ENCODE results near the gene EFNA1.

Gene EFNA1

DNA sequence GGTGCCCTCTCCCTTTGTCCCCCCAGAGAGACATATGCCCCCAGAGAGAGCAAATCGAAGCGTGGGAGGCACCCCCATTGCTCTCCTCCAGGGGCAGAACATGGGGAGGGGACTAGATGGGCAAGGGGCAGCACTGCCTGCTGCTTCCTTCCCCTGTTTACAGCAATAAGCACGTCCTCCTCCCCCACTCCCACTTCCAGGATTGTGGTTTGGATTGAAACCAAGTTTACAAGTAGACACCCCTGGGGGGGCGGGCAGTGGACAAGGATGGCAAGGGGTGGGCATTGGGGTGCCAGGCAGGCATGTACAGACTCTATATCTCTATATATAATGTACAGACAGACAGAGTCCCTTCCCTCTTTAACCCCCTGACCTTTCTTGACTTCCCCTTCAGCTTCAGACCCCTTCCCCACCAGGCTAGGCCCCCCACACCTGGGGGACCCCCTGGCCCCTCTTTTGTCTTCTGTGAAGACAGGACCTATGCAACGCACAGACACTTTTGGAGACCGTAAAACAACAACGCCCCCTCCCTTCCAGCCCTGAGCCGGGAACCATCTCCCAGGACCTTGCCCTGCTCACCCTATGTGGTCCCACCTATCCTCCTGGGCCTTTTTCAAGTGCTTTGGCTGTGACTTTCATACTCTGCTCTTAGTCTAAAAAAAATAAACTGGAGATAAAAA is 40.7 kb upstream of the EFNA1 start:
- Histone ChIP-seq H3K4me3 (ENCODE audit: low read depth in 1 of 2, low read length in 2 of 2) (no peak overlapping the region), H3K4me1 (ENCODE audit: insufficient read depth, low read length) (peaks cover 33% of the 10 kb centered on the region), H2AFZ (ENCODE audit: low read depth, low read length) (no peak overlapping the region), H3K9me3 (ENCODE audit: insufficient read depth, low read length, severe bottlenecking) (no peaks in the 10 kb centered on the region), H3K36me3 (ENCODE audit: insufficient read depth, low read length) (peaks cover 2% of the 10 kb centered on the region; the same call in 1 of the 2 replicates), H3K9ac (ENCODE audit: low read depth, low read length) (peak overlapping the region; percentile 59; the same call in 1 of the 2 replicates), H4K20me1 (ENCODE audit: insufficient read depth, low read length) (peaks cover 16% of the 10 kb centered on the region), H3K27me3 (ENCODE audit: insufficient read depth, low read length, poor library complexity) (peaks cover 17% of the 10 kb centered on the region), H3K4me2 (ENCODE audit: insufficient read depth, low read length) (peak overlapping the region; percentile 84; the same call in 1 of the 2 replicates), H3K79me2 (ENCODE audit: insufficient read depth, low read length) (no peaks in the 10 kb centered on the region), H3K27ac (ENCODE audit: low read length) (no peak overlapping the region)
- DNase-seq (no peak), ATAC-seq (ENCODE audit: insufficient read depth, low read depth) (no peak)
- TF ChIP-seq, protein P1, sequence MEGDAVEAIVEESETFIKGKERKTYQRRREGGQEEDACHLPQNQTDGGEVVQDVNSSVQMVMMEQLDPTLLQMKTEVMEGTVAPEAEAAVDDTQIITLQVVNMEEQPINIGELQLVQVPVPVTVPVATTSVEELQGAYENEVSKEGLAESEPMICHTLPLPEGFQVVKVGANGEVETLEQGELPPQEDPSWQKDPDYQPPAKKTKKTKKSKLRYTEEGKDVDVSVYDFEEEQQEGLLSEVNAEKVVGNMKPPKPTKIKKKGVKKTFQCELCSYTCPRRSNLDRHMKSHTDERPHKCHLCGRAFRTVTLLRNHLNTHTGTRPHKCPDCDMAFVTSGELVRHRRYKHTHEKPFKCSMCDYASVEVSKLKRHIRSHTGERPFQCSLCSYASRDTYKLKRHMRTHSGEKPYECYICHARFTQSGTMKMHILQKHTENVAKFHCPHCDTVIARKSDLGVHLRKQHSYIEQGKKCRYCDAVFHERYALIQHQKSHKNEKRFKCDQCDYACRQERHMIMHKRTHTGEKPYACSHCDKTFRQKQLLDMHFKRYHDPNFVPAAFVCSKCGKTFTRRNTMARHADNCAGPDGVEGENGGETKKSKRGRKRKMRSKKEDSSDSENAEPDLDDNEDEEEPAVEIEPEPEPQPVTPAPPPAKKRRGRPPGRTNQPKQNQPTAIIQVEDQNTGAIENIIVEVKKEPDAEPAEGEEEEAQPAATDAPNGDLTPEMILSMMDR (IDR thresholded peaks at IDR 0.05; ENCODE audit: borderline replicate concordance, extremely low read depth, low read length, poor library complexity, severe bottlenecking), result peak; percentile 28
- TF ChIP-seq EZH2 (IDR thresholded peaks at IDR 0.05; ENCODE audit: borderline replicate concordance, low read depth, low read length, severe bottlenecking), result no peak

DNA sequence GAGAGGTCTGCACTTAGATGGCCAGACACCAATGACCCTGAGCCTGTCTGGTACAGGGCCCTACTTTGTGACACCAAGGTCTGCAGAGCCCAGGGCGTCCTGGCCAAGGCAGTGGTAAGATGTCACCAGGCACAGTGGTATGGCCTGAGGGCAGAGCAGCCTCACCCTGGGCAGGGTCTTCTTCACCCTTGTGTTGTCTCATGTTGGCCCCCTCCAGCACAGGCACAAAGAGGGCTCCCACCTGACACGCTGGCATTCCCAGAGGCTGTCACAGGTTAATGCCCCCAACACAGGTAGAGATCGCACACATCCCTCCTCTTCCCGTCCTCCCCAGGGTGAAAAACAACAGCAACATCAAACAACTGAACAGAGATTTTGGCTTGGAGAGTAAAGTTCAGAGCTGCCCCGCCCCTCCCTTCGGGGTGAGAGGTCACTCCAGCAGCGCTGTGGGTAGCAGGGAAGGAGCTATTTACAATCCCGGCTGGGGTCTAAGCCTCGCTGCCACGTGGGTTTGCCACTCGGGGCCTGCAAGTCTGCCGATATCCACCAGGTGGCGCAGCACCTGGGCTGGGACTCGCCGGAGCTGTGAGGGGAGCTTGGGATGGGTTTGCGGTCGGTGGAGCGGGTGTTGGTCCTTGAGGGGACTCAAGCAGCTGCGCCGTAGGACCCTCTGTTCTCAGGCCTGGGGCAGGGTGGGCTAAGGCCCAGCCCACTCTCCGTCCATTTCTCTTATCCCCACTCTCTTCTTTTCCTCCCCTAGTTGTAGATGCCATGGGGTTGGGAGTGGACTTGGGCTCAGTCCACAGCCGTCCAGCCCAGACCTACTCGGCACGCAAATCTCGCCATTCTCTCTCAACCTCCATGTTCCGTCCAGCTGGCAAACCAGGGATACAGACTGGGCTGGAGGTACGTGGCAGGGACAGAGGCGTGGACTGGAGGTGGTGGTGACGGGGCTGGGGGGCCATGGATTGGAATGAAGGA is 36.3 kb upstream of the EFNA1 start:
- DNase-seq, result peak; percentile 85
- Histone ChIP-seq H3K36me3 (ENCODE audit: insufficient read depth, low read length) (peaks cover 2% of the 10 kb centered on the region; the same call in 1 of the 2 replicates), H3K4me1 (ENCODE audit: insufficient read depth, low read length) (peaks cover 13% of the 10 kb centered on the region), H4K20me1 (ENCODE audit: insufficient read depth, low read length) (peaks cover 7% of the 10 kb centered on the region), H3K27me3 (ENCODE audit: insufficient read depth, low read length, poor library complexity) (peaks cover 24% of the 10 kb centered on the region), H3K27ac (ENCODE audit: low read length) (no peak overlapping the region), H3K4me2 (ENCODE audit: insufficient read depth, low read length) (peak overlapping the region; percentile 29; the same call in 1 of the 2 replicates), H3K9me3 (ENCODE audit: insufficient read depth, low read length, severe bottlenecking) (no peaks in the 10 kb centered on the region), H2AFZ (ENCODE audit: low read depth, low read length) (peak overlapping the region; percentile 53; the same call in 1 of the 2 replicates), H3K79me2 (ENCODE audit: insufficient read depth, low read length) (no peaks in the 10 kb centered on the region), H3K9ac (ENCODE audit: low read depth, low read length) (peak overlapping the region; percentile 14), H3K4me3 (ENCODE audit: low read depth in 1 of 2, low read length in 2 of 2) (no peak overlapping the region)
- peak; percentile 92 for ATAC-seq (ENCODE audit: insufficient read depth, low read depth)
- no peak for TF ChIP-seq EZH2 (IDR thresholded peaks at IDR 0.05; ENCODE audit: borderline replicate concordance, low read depth, low read length, severe bottlenecking)
- TF ChIP-seq, protein P1 (IDR thresholded peaks at IDR 0.05; ENCODE audit: borderline replicate concordance, extremely low read depth, low read length, poor library complexity, severe bottlenecking), result peak; percentile 97

DNA sequence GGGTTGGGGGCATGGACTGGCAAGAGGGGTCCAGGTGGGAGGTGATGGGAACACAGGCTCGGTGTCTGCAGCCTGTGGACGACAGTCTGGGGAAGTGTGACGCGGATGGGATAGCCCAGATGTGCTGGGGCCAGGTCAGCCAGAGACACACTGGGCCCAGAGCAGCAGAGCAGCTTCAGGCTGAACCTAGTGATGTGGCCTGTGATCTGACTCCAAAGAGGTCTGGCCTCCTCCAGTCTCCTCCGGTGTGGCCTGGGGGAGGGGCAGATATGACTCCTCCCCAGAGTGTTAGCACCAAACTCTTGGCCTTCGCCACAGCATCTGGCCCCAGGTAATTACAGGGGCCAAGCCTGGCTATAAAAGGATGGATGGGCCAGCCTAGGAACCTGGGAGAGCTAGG is 35.5 kb upstream of the EFNA1 start:
- H3K9ac ChIP-seq (ENCODE audit: low read depth, low read length), result no peak overlapping the region
- ATAC-seq (ENCODE audit: insufficient read depth, low read depth) (no peak), DNase-seq (no peak)
- no peak for TF ChIP-seq EZH2 (IDR thresholded peaks at IDR 0.05; ENCODE audit: borderline replicate concordance, low read depth, low read length, severe bottlenecking)
- TF ChIP-seq, protein P1 (IDR thresholded peaks at IDR 0.05; ENCODE audit: borderline replicate concordance, extremely low read depth, low read length, poor library complexity, severe bottlenecking), result no peak
- H2AFZ ChIP-seq (ENCODE audit: low read depth, low read length), result no peak overlapping the region
- H3K4me3 ChIP-seq (ENCODE audit: low read depth in 1 of 2, low read length in 2 of 2), result no peak overlapping the region
- no peaks in the 10 kb centered on the region for H3K9me3 ChIP-seq (ENCODE audit: insufficient read depth, low read length, severe bottlenecking)
- no peaks in the 10 kb centered on the region for H3K36me3 ChIP-seq (ENCODE audit: insufficient read depth, low read length)
- H3K4me1 ChIP-seq (ENCODE audit: insufficient read depth, low read length), result peaks cover 9% of the 10 kb centered on the region
- peaks cover 7% of the 10 kb centered on the region for H4K20me1 ChIP-seq (ENCODE audit: insufficient read depth, low read length)
- no peak overlapping the region for H3K27ac ChIP-seq (ENCODE audit: low read length)
- no peak overlapping the region for H3K4me2 ChIP-seq (ENCODE audit: insufficient read depth, low read length)
- H3K79me2 ChIP-seq (ENCODE audit: insufficient read depth, low read length), result no peaks in the 10 kb centered on the region
- H3K27me3 ChIP-seq (ENCODE audit: insufficient read depth, low read length, poor library complexity), result peaks cover 24% of the 10 kb centered on the region

Measured in DND-41 (cell line).